ENCODE measurements around the gene OR4D5. TPM values are rescaled to one million over a fixed set of nuclear protein-coding genes. Genes with fewer than 3 reads are reported as not detected.

The OR4D5 gene
- not detected for total RNA-seq

DNA sequence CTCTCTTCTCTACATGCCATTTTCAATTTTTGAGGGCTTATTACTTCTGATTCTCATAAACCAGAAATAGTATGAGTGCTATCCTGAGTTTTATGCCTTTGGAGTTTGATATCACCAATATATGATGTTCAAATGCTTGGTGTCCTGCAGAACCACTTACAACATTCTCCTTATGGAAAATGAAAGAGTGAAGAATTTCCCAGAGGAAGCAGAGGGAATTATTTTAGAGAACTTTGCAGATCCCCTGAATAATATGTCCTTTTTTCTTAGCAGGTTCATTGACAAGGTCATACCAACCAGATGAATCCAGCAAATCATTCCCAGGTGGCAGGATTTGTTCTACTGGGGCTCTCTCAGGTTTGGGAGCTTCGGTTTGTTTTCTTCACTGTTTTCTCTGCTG is at the start of gene OR4D5:
OR4D5 (plus strand) TSS at position 301 of the 400 bp plus-strand sequence; CDS start at position 301, 0 bp downstream.

DNA sequence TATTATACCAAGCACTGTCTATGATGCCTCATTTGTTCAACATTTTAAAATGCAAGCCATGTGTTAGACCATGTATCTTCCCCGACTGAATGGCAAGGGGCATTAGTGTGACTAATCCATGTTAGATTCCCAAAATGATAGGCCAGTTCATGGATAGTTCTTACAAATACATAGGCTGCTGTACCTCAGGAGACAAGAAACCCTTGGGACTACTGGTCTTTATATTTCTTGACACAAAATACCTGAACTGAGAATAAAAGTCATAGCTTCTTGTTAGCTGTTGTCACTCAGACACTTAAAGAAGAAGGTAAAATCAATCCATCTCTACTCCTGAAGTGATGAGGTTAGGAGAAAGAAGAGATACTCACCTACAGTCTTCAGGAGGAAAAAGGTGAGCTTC is 37.5 kb upstream of the OR4D5 start, which contains the start of gene OR8D4:
OR8D4 (plus strand) TSS at position 301 of the 400 bp plus-strand sequence. CDS start 4,265 bp downstream, outside the sequence.

DNA sequence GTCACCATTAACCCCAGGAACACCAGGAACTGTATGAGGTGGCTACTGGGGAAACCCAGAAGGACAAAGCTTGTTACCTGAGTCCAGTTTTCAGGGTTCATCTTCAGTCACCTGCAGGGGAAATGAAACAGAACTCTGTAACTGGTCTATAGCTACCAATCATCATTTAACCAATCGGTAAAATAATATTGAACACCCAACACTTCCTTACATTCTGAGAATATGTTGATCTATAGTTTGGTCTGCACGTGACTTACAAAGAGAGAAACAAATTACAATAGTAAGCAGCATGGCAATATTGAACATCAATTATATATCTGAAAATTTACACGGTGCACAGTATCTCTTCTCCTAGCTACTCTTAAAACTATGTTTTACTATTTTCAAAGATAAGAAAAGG is 4.3 kb downstream of the OR4D5 start, which contains the start of gene OR6T1:
OR6T1 (minus strand) TSS at position 101 of the 400 bp plus-strand sequence; CDS start at position 101, 0 bp downstream.

DNA sequence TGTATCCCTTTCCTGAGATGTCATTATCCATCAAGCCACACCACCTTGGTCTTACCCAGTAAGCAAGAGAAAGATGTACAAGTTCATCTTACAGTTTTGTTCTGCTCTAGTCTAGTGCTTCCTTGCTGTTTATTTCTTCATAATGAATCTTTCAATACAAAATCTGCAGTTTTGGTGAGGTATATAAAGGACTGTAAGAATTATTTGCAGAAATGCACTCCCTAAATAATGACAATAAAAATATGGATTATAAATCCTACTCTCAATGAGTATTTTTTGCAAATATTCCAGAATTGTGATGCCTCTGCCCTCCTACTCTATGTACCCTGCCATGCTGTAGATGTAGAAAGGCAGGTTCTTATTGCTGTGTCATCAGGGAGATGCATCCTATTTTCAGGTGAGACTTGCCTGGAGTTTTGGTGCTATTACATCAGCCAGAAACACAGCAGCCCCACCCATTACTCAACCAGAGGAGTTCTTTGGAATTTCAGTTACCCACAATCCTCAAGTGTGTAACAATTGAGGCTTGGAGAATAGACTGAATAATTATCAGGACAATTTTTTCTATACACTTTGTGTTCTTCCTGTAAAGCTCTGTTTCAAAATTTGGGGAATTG is 38.4 kb downstream of the OR4D5 start, which contains the start of gene OR10S1:
OR10S1 (minus strand) TSS at position 51 of the 617 bp plus-strand sequence. CDS start 117 bp downstream, outside the sequence.

Other genes with a start within 250 kb of the OR4D5 start
- 24.7 TPM for gene ZNF202, start 198.0 kb upstream of the OR4D5 start, total RNA-seq
- gene OR6X1, start 185.1 kb upstream of the OR4D5 start, total RNA-seq, result not detected
- not detected for gene OR6M1, start 133.3 kb upstream of the OR4D5 start, total RNA-seq
- gene TMEM225, start 53.9 kb upstream of the OR4D5 start, total RNA-seq, result not detected
- not detected for gene OR8D4, start 37.5 kb upstream of the OR4D5 start, total RNA-seq
- not detected for gene OR6T1, start 4.2 kb downstream of the OR4D5 start, total RNA-seq
- gene OR10S1, start 38.2 kb downstream of the OR4D5 start, total RNA-seq, result not detected
- gene OR10G6, start 55.5 kb downstream of the OR4D5 start, total RNA-seq, result not detected
- gene OR10G4, start 73.4 kb downstream of the OR4D5 start, total RNA-seq, result not detected
- gene OR10G9, start 83.4 kb downstream of the OR4D5 start, total RNA-seq, result not detected
- not detected for gene OR10G8, start 87.2 kb downstream of the OR4D5 start, total RNA-seq
- not detected for gene OR10G7, start 101.7 kb downstream of the OR4D5 start, total RNA-seq
- gene VWA5A, start 175.8 kb downstream of the OR4D5 start, total RNA-seq, result 4.1 TPM
- not detected for gene OR10D3, start 243.7 kb downstream of the OR4D5 start, total RNA-seq

Measured in parietal lobe (tissue), 1 donor.